ENCODE results near the gene C17orf67. TPM values are rescaled to one million over a fixed set of nuclear protein-coding genes. Genes with fewer than 3 reads are reported as not detected.

C17orf67 gene
- 0.85 and 1.0 TPM in 2 replicates for total RNA-seq (2014; rRNA removed; shearing (Covaris generic))
- polyA plus RNA-seq (2016; fragmentation: Nextera tagmentation; extraction: Ambion mirVana) = 2.7 and 3.7 TPM in 2 replicates
- long read RNA-seq, partial matches to known transcripts = 0 of 2 reads
- long read RNA-seq, other reads (novel, unspliced or antisense) = 2 of 2 reads

- Histone ChIP-seq H3F3A (replicated peaks; ENCODE audit: low read depth) (peaks cover 8% of the 10 kb centered on the region; the same call in 1 of the 2 replicates), H4K20me1 (replicated peaks; ENCODE audit: insufficient read depth) (peaks cover 4% of the 10 kb centered on the region; the same call in 1 of the 2 replicates), H3K4me2 (peak within 1 kb of the TSS; percentile 91), H3K9me2 (ENCODE audit: insufficient read depth) (no peaks in the 10 kb centered on the region), H3K36me3 (ENCODE audit: insufficient read depth) (no peaks in the 10 kb centered on the region), H3K79me2 (replicated peaks; ENCODE audit: insufficient read depth) (peaks cover 12% of the 10 kb centered on the region), H3K27me3 (ENCODE audit: insufficient read depth) (peaks cover 31% of the 10 kb centered on the region), H3K27ac (ENCODE audit: low read depth) (no peak within 1 kb of the TSS), H3K4me3 (peak within 1 kb of the TSS; percentile 84), H2AFZ (peak within 1 kb of the TSS; percentile 92), H3K4me1 (ENCODE audit: insufficient read depth) (peaks cover 40% of the 10 kb centered on the region)
- peaks cover 24% of the 10 kb centered on the region for H3K27me3 Mint-ChIP-seq (ENCODE audit: insufficient read depth, low read depth, poor library complexity)
- DNase-seq (ENCODE audit: low spot score) (peak; percentile 97), ATAC-seq (peak; percentile 80)
- H3K4me3 Mint-ChIP-seq = peak within 1 kb of the TSS; percentile 81
- H3K4me1 Mint-ChIP-seq = peaks cover 45% of the 10 kb centered on the region
- H3K36me3 Mint-ChIP-seq (ENCODE audit: low read depth) = peaks cover 30% of the 10 kb centered on the region
- no peaks in the 10 kb centered on the region for H3K9me3 Mint-ChIP-seq
- TF ChIP-seq CREB1 (CRISPR knock-in tag; IDR thresholded peaks at IDR 0.05; ENCODE audit: low read depth) (no peak), POLR2AphosphoS5 (IDR thresholded peaks at IDR 0.05; ENCODE audit: low read depth) (peak; percentile 29; the same call in 1 of the 2 replicates), EZH2 (IDR thresholded peaks at IDR 0.05; ENCODE audit: low read depth, unreplicated experiment) (no peak), CTCF (conservative IDR thresholded peaks at IDR 0.05; ENCODE audit: low read depth in 2 of 2) (no peak)
- no peak within 1 kb of the TSS for H3K27ac Mint-ChIP-seq
These were observed at the start of gene C17orf67, which contains the start of gene DGKE for GRCh38 chr17:56833809-56834379. Gene C17orf67, minus strand, starts transcription at chr17:56833920. Its CDS starts 18,110 bp downstream, at chr17:56815810. Gene DGKE, plus strand, starts transcription at chr17:56834151. Its CDS starts 645 bp downstream, at chr17:56834796.

- Mint-ChIP-seq H3K36me3 (ENCODE audit: low read depth) (peaks cover 8% of the 10 kb centered on the region), H3K4me3 (no peak overlapping the region), H3K9me3 (peaks cover 12% of the 10 kb centered on the region; the same call in 2 of the 3 replicates), H3K27me3 (ENCODE audit: insufficient read depth, low read depth, poor library complexity) (peaks cover 6% of the 10 kb centered on the region), H3K4me1 (peaks cover 2% of the 10 kb centered on the region; the same call in 1 of the 3 replicates), H3K27ac (no peak overlapping the region)
- H3K27me3 ChIP-seq (ENCODE audit: insufficient read depth) = no peaks in the 10 kb centered on the region
- no peaks in the 10 kb centered on the region for H3K79me2 ChIP-seq (replicated peaks; ENCODE audit: insufficient read depth)
- DNase-seq (ENCODE audit: low spot score) (no peak), ATAC-seq (no peak)
- H3K4me2 ChIP-seq = no peak overlapping the region
- H3K9me2 ChIP-seq (ENCODE audit: insufficient read depth) = no peaks in the 10 kb centered on the region
- H2AFZ ChIP-seq = no peak overlapping the region
- H3K4me3 ChIP-seq = no peak overlapping the region
- H3K4me1 ChIP-seq (ENCODE audit: insufficient read depth) = no peaks in the 10 kb centered on the region
- H4K20me1 ChIP-seq (replicated peaks; ENCODE audit: insufficient read depth) = no peaks in the 10 kb centered on the region
- no peaks in the 10 kb centered on the region for H3K36me3 ChIP-seq (ENCODE audit: insufficient read depth)
- H3K27ac ChIP-seq (ENCODE audit: low read depth) = no peak overlapping the region
- no peaks in the 10 kb centered on the region for H3F3A ChIP-seq (replicated peaks; ENCODE audit: low read depth)
- TF ChIP-seq REST (IDR thresholded peaks at IDR 0.05; ENCODE audit: unreplicated experiment) = no peak
- TF ChIP-seq ZNF462 (CRISPR knock-in tag; IDR thresholded peaks at IDR 0.05) = no peak
- no peak for TF ChIP-seq POLR2AphosphoS5 (IDR thresholded peaks at IDR 0.05; ENCODE audit: low read depth)
These were observed 48.1 kb upstream of the C17orf67 start for GRCh38 chr17:56881685-56882295.

All from GM23338 (cell line).